ENCODE data around the gene POLR3B.

- TF ChIP-seq JUND (IDR thresholded peaks at IDR 0.05): no peak
- TF ChIP-seq CTCF (IDR thresholded peaks at IDR 0.05; ENCODE audit: low read depth, low read length, missing input control): no peak
- TF ChIP-seq YY1 (IDR thresholded peaks at IDR 0.05): no peak
- no peak for TF ChIP-seq REST (IDR thresholded peaks at IDR 0.05)
- no peak for TF ChIP-seq MAX (IDR thresholded peaks at IDR 0.05)
- no peak for TF ChIP-seq RAD21 (IDR thresholded peaks at IDR 0.05)
- TF ChIP-seq FOXA2 (IDR thresholded peaks at IDR 0.05): no peak
- no peak for TF ChIP-seq ATF3 (IDR thresholded peaks at IDR 0.05)
- TF ChIP-seq TAF1 (conservative IDR thresholded peaks at IDR 0.05): no peak
Observed at GRCh38 chr12:106511365-106511764, 153.8 kb downstream of the POLR3B start.

All from liver (tissue), 3 donors.